SKM-1 treated with dmso at 0.1 percent for 144 hours (cell line): Measurements from ENCODE around the gene PRAMEF8.
"Not testable (repeated sequence)": the region's sequence is repeated elsewhere in the genome, so short reads cannot be mapped to it uniquely, and the experiment has no call there.

ENCODE experiments used
- DNase-seq: peaks from one replicate; lab custom pipeline; 2025; ENCODE audit not compliant: unreplicated experiment; lab: John Stamatoyannopoulos, UW

PRAMEF8 gene

DNA sequence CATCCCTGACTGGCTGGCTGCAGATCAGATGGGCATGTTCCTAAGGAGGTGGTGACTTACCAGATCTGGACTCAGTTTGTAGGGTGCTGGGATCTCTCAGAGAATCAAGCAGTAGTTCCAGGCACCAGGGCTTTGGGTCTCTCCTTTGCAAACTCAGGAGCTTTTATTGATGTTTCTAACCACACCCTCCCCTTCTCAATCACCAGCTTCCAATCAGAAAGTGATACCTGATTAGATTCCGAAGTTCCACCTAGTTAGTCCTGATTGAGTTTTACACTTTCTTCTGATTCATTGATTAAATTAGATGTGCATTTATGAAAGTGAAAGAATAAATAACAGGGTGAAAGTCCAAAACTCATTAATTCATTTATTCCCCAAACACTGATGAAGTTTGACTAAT lies at the start of gene PRAMEF8:
PRAMEF8 (minus strand) TSS at position 101 of the 400 bp plus-strand sequence. CDS start 1,046 bp downstream, outside the sequence.
- DNase-seq = not testable (repeated sequence)

DNA sequence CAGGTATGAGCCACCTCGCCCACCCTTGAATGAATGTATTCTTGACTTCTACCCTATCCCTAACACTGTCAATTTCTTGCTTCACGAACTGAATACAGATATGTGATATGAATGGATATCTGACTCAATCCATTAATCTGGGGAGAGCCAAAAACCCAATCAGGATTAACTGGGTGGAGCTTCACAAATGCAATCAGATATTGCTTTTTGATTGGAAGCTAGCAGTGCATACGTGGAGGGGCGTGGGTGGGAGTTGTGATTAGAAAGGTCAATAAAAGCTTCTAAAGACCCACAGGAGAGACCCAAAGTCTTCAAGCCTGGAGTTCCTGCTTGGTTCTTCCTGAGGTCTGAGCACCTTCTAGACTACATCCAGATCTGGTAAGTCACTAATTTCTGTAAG lies 30.3 kb upstream of the PRAMEF8 start, which contains the start of gene PRAMEF15:
PRAMEF15 (plus strand) TSS at position 301 of the 400 bp plus-strand sequence. CDS start 2,827 bp downstream, outside the sequence.
- DNase-seq = not testable (repeated sequence)

DNA sequence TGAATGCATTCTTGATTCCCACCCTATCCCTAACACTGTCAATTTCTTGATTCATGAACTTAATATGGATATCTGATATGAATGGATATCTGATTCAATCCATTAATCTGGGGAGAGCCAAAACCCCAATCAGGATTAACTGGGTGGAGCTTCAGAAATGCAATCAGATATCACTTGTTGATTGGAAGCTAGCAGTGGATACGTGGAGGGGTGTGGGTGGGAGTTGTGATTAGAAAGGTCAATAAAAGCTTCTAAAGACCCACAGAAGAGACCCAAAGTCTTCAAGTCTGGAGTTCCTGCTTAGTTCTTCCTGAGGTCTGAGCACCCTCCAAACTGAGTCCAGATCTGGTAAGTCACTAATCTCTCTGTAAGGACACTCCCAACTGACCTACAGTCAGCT lies 18.3 kb upstream of the PRAMEF8 start, which contains the start of gene PRAMEF33:
PRAMEF33 (plus strand) TSS at position 301 of the 400 bp plus-strand sequence. CDS start 2,416 bp downstream, outside the sequence.
- DNase-seq = not testable (repeated sequence)

DNA sequence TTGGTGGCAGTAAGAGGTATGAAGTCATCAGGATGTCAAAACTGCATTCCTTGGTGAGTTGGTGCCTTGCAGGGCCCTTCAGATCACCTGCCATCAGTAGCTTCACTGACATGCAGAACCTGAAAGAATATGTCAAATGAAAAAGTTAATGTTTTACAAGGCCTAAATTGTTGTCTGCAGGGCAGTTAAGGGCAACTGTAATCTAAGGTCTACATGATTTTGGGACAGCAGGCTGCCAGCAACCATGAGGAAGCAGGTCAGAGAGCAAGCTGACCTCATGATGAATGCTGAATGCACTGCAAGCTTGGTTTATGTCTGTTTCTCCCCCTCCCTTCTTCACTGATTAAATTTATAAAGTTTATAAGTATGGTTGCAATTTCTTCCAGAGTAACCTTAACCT lies 17.3 kb upstream of the PRAMEF8 start:
- not testable (repeated sequence) for DNase-seq

DNA sequence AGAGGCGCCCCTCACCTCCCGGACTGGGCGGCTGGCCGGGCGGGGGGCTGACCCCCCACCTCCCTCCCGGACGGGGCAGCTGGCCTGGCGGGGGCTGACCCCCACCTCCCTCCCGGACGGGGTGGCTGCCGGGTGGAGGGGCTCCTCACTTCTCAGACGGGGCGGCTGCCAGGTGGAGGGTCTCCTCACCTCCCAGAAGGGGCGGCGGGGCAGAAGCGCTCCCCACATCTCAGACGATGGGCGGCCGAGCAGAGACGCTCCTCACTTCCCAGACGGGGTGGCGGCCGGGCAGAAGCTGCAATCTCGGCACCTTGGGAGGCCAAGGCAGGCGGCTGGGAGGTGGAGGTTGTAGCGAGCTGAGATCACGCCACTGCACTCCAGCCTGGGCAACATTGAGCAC lies 13.8 kb upstream of the PRAMEF8 start:
- not testable (repeated sequence) for DNase-seq

DNA sequence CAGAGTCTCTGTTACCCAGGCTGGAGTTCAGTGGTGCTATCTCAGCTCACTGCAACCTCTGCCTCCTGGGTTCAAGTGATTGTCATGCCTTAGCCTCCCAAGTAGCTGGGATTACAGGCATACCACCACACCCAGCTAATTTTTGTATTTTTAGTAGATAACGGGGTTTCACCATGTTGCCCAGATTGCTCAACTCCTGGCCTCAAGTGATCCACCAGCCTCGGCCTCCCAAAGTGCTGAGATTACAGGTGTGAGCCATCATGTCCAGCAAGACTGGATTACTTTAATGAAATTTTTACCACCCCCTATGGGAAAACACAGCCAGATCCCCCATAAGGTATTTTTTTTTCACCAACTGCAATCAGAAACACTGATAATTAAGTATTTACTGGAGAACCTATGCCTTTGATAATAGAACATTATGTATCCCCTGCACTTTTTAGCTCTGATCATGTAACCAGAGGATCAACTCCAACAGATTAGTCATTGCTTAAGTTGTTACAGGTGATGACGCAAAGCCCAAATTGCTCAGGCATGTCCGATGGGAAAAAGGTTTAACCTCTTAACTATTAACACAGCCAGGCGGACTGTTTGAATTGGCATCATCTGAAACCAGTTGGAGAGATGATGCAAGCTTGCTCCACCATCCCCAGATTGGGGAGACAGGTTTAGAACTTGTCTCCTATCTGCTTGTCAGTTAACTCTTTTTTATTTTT lies 12.4 kb upstream of the PRAMEF8 start:
- not testable (repeated sequence) for DNase-seq

DNA sequence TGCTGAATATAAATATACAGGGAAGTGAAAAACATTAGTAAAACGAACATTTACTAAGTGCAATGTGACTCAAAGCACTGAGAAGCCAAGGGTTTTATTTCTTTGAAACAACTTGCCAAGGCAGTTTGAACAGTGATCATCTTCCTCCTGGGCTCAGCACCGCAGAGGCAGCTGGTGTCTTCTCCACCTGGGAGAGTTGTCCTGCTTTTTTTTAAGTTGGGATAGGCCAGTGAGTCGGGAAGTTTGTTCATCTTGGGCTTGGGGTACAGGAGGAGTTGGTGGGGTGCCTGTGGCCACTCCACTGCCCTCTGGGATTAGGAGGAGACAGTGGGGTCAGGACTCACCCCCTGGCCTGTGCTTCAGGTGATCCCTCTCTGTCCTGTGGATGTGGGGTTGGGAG lies 4.1 kb upstream of the PRAMEF8 start:
- DNase-seq = not testable (repeated sequence)

DNA sequence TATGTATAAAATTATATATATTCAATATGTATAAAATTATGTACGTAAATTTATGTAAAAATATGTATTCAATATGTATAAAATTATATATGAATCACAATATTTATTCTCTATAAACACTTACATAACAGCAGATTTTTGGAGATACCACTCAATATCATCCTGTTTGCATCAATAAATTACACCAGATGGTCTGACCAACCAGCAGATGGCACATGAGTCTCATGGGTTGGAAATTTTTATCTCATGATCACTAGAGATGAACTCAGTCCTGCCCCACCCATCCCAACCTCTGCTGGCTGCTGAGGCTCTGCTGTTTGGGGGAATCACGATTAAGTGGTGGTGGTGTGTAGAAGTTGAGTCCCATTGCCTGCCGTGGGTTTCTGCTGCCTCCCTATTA lies 5.3 kb downstream of the PRAMEF8 start:
- DNase-seq = not testable (repeated sequence)

DNA sequence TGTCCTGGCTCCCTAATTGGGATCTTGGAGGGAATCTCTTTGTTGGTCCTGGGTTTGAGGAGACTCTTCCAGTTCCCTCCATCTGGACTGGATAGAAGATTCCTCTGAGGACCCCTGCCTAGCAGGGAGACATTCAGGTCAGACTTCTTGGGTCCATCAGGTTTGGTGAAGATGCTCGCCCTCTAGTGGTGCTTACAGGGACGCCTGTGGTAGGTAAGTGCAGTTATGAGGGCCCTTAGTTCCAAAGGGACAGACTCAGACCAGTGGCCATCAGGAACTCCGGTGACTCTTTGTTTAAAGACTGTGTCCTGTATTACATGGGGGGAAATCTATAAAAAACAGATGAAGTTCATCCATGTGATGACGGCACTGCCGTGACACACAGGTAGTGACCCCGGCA lies 7.9 kb downstream of the PRAMEF8 start:
- not testable (repeated sequence) for DNase-seq

DNA sequence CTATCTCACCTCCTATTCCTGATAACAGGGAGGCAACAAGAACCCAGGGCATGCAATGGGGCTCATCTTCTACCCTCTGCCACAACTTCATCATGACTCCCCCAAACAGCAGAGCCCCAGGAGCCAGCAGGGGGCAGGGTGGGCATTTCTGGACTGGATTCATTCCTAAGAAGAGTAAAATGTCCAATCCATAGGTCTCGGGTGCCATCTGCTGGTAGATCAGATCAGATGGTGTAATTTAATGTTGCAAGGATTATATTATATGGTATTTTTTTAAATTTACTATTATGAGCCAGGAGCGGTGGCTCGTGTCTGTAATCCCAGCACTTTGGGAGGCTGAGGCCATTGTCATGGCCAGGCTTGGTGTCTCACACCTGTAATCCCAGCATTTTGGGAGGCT lies 19.8 kb downstream of the PRAMEF8 start:
- DNase-seq = not testable (repeated sequence)

DNA sequence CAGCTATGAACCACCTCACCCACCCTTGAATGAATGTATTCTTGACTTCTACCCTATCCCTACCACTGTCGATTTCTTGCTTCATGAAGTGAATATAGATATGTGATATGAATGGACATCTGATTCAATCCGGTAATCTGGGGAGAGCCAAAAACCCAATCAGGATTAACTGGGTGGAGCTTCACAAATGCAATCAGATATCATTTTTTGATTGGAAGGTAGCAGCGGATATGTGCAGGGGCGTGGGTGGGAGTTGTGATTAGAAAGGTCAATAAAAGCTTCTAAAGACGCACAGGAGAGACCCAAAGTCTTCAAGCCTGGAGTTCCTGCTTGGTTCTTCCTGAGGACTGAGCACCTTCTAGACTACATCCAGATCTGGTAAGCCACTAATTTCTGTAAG lies 31.0 kb downstream of the PRAMEF8 start, which contains the start of gene PRAMEF5:
PRAMEF5 (plus strand) TSS at position 301 of the 400 bp plus-strand sequence. CDS start 5,071 bp downstream, outside the sequence.
- not testable (repeated sequence) for DNase-seq

DNA sequence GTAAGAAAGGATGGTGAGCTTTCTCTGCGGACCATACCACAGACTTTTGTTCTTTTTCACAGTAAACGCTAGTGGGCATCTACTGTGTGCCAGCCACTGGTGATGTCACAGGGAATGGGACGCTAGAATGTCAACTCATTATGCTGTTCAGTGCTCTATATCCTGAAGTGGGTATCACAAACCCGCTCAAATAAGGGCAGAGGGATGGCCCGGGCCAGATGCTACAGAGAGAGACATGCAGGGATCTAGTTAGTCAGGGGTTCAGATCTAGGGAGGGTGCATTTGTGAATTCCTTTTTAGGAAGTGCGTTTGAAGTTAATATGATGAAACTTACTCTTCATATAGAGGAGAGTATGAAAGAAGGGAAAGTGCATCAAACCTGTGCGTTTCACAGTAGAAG lies 37.8 kb downstream of the PRAMEF8 start:
- not testable (repeated sequence) for DNase-seq

DNA sequence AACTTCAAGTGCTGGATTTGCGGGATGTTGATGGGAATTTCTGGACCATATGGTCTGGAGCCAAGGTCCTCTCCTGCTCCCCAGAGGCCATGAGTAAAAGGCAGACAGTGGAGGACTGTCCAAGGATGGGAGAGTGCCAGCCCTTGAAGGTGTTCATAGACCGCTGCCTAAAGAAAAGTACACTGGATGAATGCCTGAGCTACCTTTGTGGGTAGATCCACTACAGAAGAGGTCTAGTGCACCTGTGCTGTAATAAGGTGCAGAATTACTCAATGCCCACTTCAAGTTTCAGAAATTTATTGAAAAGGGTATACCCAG lies 38.4 kb downstream of the PRAMEF8 start:
- DNase-seq = not testable (repeated sequence)

DNA sequence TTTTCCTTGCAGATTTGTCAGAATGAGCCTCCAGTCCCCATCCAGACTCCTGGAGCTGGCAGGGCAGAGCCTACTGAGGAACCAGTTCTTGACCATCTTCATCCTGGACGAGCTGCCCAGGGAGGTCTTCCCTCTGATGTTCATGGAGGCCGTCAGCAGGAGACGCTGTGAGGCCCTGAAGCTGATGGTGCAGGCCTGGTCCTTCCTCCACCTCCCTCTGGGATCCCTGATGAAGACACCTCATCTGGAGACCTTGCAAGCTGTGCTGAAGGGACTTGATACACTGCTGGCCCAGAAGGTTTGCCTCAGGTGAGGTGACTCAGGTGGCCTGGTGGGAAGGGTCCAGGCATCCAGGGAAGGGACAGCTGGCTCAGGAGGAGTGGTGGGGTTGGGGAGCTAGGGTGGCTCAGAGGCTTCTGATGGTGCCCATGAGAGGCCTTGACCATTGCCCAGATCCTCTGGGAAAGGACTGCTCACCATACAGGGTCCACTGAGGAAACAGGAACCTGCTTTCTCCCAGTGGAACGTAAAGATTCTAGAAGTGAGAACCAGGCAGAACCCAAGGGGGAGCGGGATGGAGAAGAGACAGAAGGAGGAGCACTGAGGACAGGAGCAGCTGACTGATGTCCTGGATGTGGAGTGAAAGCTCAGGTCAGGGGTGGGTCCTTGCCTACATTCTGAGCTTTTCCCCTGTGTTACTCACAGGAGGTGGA lies 38.9 kb downstream of the PRAMEF8 start:
- not testable (repeated sequence) for DNase-seq

DNA sequence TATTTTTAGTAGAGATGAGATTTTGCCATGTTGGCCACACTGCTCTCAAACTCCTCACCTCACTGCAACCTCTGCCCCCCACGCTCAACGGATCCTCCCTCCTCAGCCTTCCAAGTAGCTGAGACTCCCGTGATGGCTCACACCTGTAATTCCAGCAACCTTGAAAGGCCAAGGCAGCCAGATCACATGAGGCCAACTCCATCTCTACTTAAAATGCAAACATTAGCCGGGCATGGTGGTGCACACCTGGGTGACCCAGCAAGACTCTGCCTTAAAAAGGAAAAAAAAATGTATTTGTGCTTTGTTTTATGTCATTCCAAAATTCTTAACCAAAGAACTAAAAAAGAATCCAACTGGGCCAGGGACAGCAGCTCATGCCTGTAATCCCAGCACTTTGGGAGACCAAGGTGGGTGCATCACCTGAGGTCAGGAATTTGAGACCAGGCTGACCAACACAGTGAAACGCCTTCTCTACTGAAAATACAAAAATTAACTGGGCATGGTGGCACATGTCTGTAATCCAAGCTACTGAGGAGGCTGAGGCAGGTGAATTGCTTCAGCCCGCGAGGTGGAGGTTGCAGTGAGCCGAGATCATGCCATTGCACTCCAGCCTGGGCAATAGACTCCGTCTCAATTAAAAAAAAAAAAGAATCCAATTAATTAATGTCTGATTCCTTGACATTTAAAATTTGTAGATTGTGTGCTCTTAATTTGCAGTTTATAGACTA lies 41.2 kb downstream of the PRAMEF8 start:
- DNase-seq = not testable (repeated sequence)

DNA sequence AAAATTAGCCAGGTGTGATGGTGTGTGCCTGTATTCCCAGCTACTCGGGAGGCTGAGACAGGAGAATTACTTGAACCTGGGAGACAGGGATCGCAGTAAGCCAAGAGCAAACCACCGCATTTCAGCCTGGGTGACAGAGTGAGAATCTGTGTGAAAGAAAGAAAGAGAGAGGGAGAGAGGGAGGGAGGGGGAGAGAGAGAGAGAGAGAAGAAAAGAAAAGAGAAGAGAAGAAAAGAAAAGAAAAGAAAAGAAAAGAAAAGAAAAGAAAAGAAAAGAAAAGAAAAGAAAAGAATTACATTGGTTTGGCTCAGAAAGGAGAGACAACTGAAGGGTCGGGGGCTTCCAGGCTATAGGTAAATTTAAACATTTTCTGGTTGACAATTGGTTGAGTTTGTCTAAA lies 45.3 kb downstream of the PRAMEF8 start:
- DNase-seq = not testable (repeated sequence)

DNA sequence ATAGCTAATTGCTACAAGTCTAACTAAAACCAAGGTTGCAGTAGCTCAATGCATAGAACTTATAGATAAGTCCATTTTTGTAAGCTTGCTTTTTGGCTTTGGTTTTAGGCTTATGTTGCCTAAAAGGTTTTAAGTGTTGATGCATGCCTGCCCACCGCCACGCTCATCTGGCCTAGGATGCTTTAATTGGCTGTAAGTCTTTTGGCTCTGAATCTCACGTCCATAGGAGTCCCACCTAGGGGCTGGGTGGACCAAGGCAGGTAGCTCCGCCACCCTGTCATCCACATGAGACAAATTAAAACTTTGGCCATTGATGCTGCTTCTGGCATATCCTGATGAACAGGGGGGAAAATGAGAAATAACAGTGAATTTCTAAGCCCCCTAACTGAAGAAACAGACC lies 47.4 kb downstream of the PRAMEF8 start:
- DNase-seq = not testable (repeated sequence)

DNA sequence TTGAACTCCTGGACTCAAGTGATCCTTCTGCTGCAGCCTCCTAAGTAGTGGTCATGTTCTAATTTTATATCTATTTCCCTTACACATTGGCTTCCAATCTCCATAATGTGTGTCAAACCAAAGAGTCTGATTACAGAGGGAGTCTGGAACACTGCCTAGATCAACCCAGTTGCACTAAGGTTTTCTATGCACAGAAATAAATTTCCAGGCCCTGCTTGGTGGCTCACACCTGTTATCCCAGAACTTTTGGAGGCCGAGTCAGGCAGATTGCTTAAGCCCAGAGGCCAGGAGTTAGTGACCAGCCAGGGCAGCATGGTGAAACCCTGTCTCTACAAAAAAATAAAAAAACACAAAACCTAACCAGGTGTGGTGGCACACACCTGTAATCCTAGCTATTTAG lies 50.9 kb downstream of the PRAMEF8 start:
- DNase-seq = not testable (repeated sequence)

DNA sequence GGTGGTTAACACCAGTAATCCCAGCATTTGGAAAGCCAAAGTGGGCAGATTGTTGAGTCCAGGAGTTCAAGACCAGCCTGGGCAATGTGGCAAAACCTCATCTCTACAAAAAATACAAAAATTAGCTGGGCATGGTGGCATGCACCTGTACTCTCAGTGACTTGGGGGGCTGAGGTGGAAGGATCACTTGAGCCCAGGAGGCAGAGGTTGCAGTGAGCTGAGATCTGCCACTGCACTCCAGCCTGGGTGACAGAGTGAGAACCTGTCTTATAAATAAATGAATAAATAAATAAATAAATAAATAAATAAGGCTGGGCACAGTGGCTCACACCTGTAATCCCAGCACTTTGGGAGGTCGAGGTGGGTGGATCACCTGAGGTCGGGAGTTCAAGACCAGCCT lies 52.9 kb downstream of the PRAMEF8 start:
- not testable (repeated sequence) for DNase-seq
